ENCODE results near the gene SLC7A7.

- TF ChIP-seq YBX1 (IDR thresholded peaks at IDR 0.05) (no peak), KAT7 (CRISPR knock-in tag; IDR thresholded peaks at IDR 0.05; ENCODE audit: borderline replicate concordance) (no peak), KDM4B (IDR thresholded peaks at IDR 0.05; ENCODE audit: borderline replicate concordance in 2 of 2, low read depth in 1 of 2) (no peak), TBP (optimal IDR thresholded peaks at IDR 0.05; ENCODE audit: low read depth, low read length) (no peak), TARDBP (IDR thresholded peaks at IDR 0.05) (no peak), KLF6 (CRISPR knock-in tag; IDR thresholded peaks at IDR 0.05; ENCODE audit: borderline replicate concordance) (no peak), ZNF146 (CRISPR knock-in tag; IDR thresholded peaks at IDR 0.05; ENCODE audit: unreplicated experiment) (no peak), KLF1 (tag; IDR thresholded peaks at IDR 0.05) (no peak), NFATC3 (IDR thresholded peaks at IDR 0.05) (no peak), POLR2AphosphoS5 (IDR thresholded peaks at IDR 0.05; ENCODE audit: control insufficient read depth, insufficient read depth, low read depth, low read length) (no peak), ZNF274 (IDR thresholded peaks at IDR 0.05; ENCODE audit: borderline replicate concordance, low read depth, low read length) (no peak), CGGBP1 (CRISPR knock-in tag; IDR thresholded peaks at IDR 0.05) (no peak), MXD1 (CRISPR knock-in tag; IDR thresholded peaks at IDR 0.05; ENCODE audit: borderline replicate concordance, poor library complexity, severe bottlenecking) (no peak)
- TF ChIP-seq, protein P1, sequence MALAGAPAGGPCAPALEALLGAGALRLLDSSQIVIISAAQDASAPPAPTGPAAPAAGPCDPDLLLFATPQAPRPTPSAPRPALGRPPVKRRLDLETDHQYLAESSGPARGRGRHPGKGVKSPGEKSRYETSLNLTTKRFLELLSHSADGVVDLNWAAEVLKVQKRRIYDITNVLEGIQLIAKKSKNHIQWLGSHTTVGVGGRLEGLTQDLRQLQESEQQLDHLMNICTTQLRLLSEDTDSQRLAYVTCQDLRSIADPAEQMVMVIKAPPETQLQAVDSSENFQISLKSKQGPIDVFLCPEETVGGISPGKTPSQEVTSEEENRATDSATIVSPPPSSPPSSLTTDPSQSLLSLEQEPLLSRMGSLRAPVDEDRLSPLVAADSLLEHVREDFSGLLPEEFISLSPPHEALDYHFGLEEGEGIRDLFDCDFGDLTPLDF (CRISPR knock-in tag; IDR thresholded peaks at IDR 0.05) = no peak
These were observed 32.6 kb upstream of the SLC7A7 start for GRCh38 chr14:22847661-22848341.
